H1 (cell line): Measurements from ENCODE around the gene DAPK1. TPM values are rescaled to one million over a fixed set of nuclear protein-coding genes. Genes with fewer than 3 reads are reported as not detected.
A peak's percentile ranks its signal among the peaks of the same experiment; 100 is the strongest.

Experiments
- CTCF ChIA-PET: fragments of 300-600 bp; sonication (Branson Sonifier 250); formaldehyde crosslinking; loops from one replicate; lab custom pipeline; 2021; ENCODE audit not compliant: partially characterized antibody; lab: Charles Lee
- POLR2A ChIA-PET: fragments of 300-600 bp; sonication (Branson Sonifier 250); formaldehyde crosslinking; loops from one replicate; lab custom pipeline; 2021; ENCODE audit warnings: inconsistent platforms; ENCODE audit not compliant: partially characterized antibody; lab: Charles Lee
- DNase-seq, 2 experiments: peaks; one replicate each; pipeline versions ENCODE4 v3.0.0 to v3.0.0-alpha.2; 2010 to 2022; ENCODE audit warnings: low spot score in 2 of 2, low read depth in 1 of 2, mixed read lengths in 1 of 2
- FAIRE-seq: peaks from 2 replicates; lab custom pipeline; 2011; peaks lifted over from hg19 to GRCh38; lab: Jason Lieb, UNC
- H2AFZ ChIP-seq: 2 replicates; pipeline ENCODE4 v1.8.1; 2012; ENCODE audit warnings: low read length, inconsistent platforms
- H2AK5ac ChIP-seq: 2 replicates; pipeline ENCODE4 v1.6.1; 2013; ENCODE audit warnings: low read depth, low read length
- H2BK120ac ChIP-seq: replicated peaks from 2 replicates; pipeline ENCODE3; 2013; ENCODE audit warnings: low read depth, low read length, inconsistent platforms
- H2BK12ac ChIP-seq: 2 replicates; pipeline ENCODE4 v1.6.1; 2013; ENCODE audit warnings: low read depth, low read length
- H2BK15ac ChIP-seq: 2 replicates; pipeline ENCODE4 v1.6.1; 2013; ENCODE audit warnings: low read length
- H2BK20ac ChIP-seq: 2 replicates; pipeline ENCODE4 v1.6.1; 2013; ENCODE audit warnings: low read length
- H2BK5ac ChIP-seq: 2 replicates; pipeline ENCODE4 v1.6.1; 2013; ENCODE audit warnings: low read depth, low read length
- H3K14ac ChIP-seq: 2 replicates; pipeline ENCODE4 v1.6.1; 2013; ENCODE audit warnings: inconsistent platforms; ENCODE audit not compliant: insufficient read length
- H3K18ac ChIP-seq: 2 replicates; pipeline ENCODE4 v1.6.1; 2013; ENCODE audit warnings: low read length; ENCODE audit errors: extremely low read depth
- H3K23ac ChIP-seq: 2 replicates; pipeline ENCODE4 v1.6.1; 2013; ENCODE audit warnings: inconsistent platforms; ENCODE audit not compliant: insufficient read length
- H3K23me2 ChIP-seq: 2 replicates; pipeline ENCODE4 v1.6.1; 2013; ENCODE audit warnings: low read depth, low read length
- H3K27ac ChIP-seq: 2 replicates; pipeline ENCODE4 v1.6.1; 2011; ENCODE audit warnings: low read depth, low read length, inconsistent platforms
- H3K27me3 ChIP-seq, 4 experiments: replicated peaks in 1 of 4; 1 replicate in 1 of 4; 2 replicates in 3 of 4; pipeline versions ENCODE4 v1.6.1 to v1.8.1; 2011 to 2013; ENCODE audit warnings: low read length in 3 of 4, mild to moderate bottlenecking in 3 of 4, inconsistent platforms in 2 of 4, mixed read lengths in 2 of 4, moderate library complexity in 1 of 4; ENCODE audit not compliant: control insufficient read depth in 3 of 4, insufficient read depth in 3 of 4; ENCODE audit errors: extremely low read depth in 1 of 4
- H3K36me3 ChIP-seq, 4 experiments: 2 replicates each; pipeline versions ENCODE4 v1.6.1 to v1.8.1; 2011 to 2013; ENCODE audit warnings: mild to moderate bottlenecking in 4 of 4, low read length in 3 of 4, moderate library complexity in 2 of 4, control low read depth in 1 of 4, inconsistent platforms in 1 of 4; ENCODE audit not compliant: insufficient read depth in 4 of 4, control insufficient read depth in 2 of 4
- H3K4ac ChIP-seq: replicated peaks from 2 replicates; pipeline ENCODE3; 2013; ENCODE audit warnings: low read length, low read depth, mixed read lengths, inconsistent platforms; ENCODE audit not compliant: insufficient read length
- H3K4me1 ChIP-seq, 4 experiments: replicated peaks in 1 of 4; 1 replicate in 1 of 4; 2 replicates in 3 of 4; pipeline versions ENCODE4 v1.6.1 to v1.8.1; 2011 to 2013; ENCODE audit warnings: low read length in 3 of 4, inconsistent platforms in 2 of 4, mixed read lengths in 1 of 4; ENCODE audit not compliant: insufficient read depth in 4 of 4, control insufficient read depth in 3 of 4
- H3K4me2 ChIP-seq, 2 experiments: 2 replicates each; pipeline versions ENCODE4 v1.6.1 to v1.8.1; 2011 to 2013; ENCODE audit warnings: low read depth in 2 of 2, low read length in 2 of 2, control low read depth in 1 of 2, inconsistent platforms in 1 of 2, mild to moderate bottlenecking in 1 of 2; ENCODE audit not compliant: insufficient read depth in 1 of 2
- H3K4me3 ChIP-seq, 4 experiments: fragments of 200-600, 300-600 bp in 1 of 4; sonication (generic), shearing (Covaris generic), sonication (Bioruptor Twin) in 1 of 4; 2 replicates each; pipeline versions ENCODE4 v1.5.1 to v1.8.1; 2011 to 2016; ENCODE audit warnings: low read length in 4 of 4, low read depth in 3 of 4, control low read depth in 2 of 4, inconsistent platforms in 2 of 4, mild to moderate bottlenecking in 2 of 4, mixed read lengths in 1 of 4, moderate library complexity in 1 of 4; ENCODE audit not compliant: insufficient read depth in 2 of 4; ENCODE audit errors: extremely low read depth in 1 of 4
- H3K56ac ChIP-seq: replicated peaks from 2 replicates; pipeline ENCODE3; 2013; ENCODE audit warnings: low read depth, mild to moderate bottlenecking, mixed read lengths, low read length, inconsistent platforms; ENCODE audit not compliant: insufficient read length
- H3K79me1 ChIP-seq: 2 replicates; pipeline ENCODE4 v1.6.1; 2013; ENCODE audit warnings: low read depth, low read length, control low read depth
- H3K79me2 ChIP-seq, 2 experiments: 2 replicates each; pipeline versions ENCODE4 v1.6.1 to v1.8.1; 2012 to 2013; ENCODE audit warnings: low read length in 2 of 2, mild to moderate bottlenecking in 2 of 2, inconsistent platforms in 1 of 2; ENCODE audit not compliant: insufficient read depth in 2 of 2, control insufficient read depth in 1 of 2
- H3K9ac ChIP-seq, 4 experiments: replicated peaks in 1 of 4; 1 replicate in 1 of 4; 2 replicates in 3 of 4; pipeline versions ENCODE4 v1.6.1 to v1.8.1; 2011 to 2013; ENCODE audit warnings: low read depth in 3 of 4, low read length in 3 of 4, control low read depth in 2 of 4, mild to moderate bottlenecking in 2 of 4, moderate library complexity in 2 of 4, inconsistent platforms in 1 of 4; ENCODE audit errors: extremely low read depth in 1 of 4
- H3K9me3 ChIP-seq, 2 experiments: 2 replicates each; pipeline versions ENCODE4 v1.6.1 to v1.8.1; 2012 to 2013; ENCODE audit warnings: mild to moderate bottlenecking in 2 of 2, moderate library complexity in 2 of 2, control low read depth in 1 of 2, inconsistent platforms in 1 of 2, low read depth in 1 of 2, low read length in 1 of 2, mixed read lengths in 1 of 2; ENCODE audit not compliant: insufficient read depth in 2 of 2
- H4K20me1 ChIP-seq, 2 experiments: replicated peaks in 1 of 2; 2 replicates each; pipeline versions ENCODE3 to v1.8.1; 2011 to 2013; ENCODE audit warnings: inconsistent platforms in 2 of 2, low read length in 2 of 2, mild to moderate bottlenecking in 1 of 2; ENCODE audit not compliant: insufficient read depth in 2 of 2, control insufficient read depth in 1 of 2
- H4K5ac ChIP-seq: 2 replicates; pipeline ENCODE4 v1.6.1; 2013; ENCODE audit warnings: low read length, low read depth, mixed read lengths, inconsistent platforms; ENCODE audit not compliant: insufficient read length
- H4K8ac ChIP-seq: 2 replicates; pipeline ENCODE4 v1.8.0; 2013; ENCODE audit warnings: mild to moderate bottlenecking, moderate library complexity, low read length, inconsistent platforms; ENCODE audit not compliant: insufficient read depth; ENCODE audit errors: extremely low read depth
- H4K91ac ChIP-seq: replicated peaks from 2 replicates; pipeline ENCODE3; 2013; ENCODE audit warnings: low read length, mixed read lengths, inconsistent platforms; ENCODE audit not compliant: insufficient read length
- BACH1 ChIP-seq: IDR thresholded peaks from 2 replicates; pipeline ENCODE4 v1.6.1; 2012; ENCODE audit warnings: low read length, improper control_type of control experiment
- JUN ChIP-seq: IDR thresholded peaks from 2 replicates; pipeline ENCODE4 v1.6.1; 2011; ENCODE audit warnings: low read depth, mild to moderate bottlenecking, improper control_type of control experiment, low read length
- RNF2 ChIP-seq: fragments of 200-900, 300-1000 bp; sonication (generic); IDR thresholded peaks from 2 replicates; pipeline ENCODE4 v1.7.1; 2016; ENCODE audit warnings: borderline replicate concordance, low read depth, mild to moderate bottlenecking, antibody characterized with exemption, low read length; ENCODE audit not compliant: poor library complexity, severe bottlenecking; ENCODE audit errors: missing control alignments
- SIX5 ChIP-seq: IDR thresholded peaks from 2 replicates; pipeline ENCODE4 v1.6.1; 2011; ENCODE audit warnings: mild to moderate bottlenecking, low read depth, low read length
- SRF ChIP-seq: IDR thresholded peaks from 2 replicates; pipeline ENCODE4 v1.6.1; 2011; ENCODE audit warnings: mild to moderate bottlenecking, low read depth, low read length, moderate library complexity
- WGBS, 2 experiments: shearing (Covaris generic) in 1 of 2; methylation state at CpG; one replicate each; pipeline versions ENCODE4 v1.1.6 to v1.1.7; 2013 to 2015; ENCODE audit warnings: low lambda C conversion rate in 2 of 2, mixed read lengths in 2 of 2, inconsistent platforms in 1 of 2, low coverage in 1 of 2, missing lambda C conversion rate in 1 of 2; ENCODE audit not compliant: insufficient replicate concordance in 2 of 2, insufficient coverage in 1 of 2, insufficient read length in 1 of 2; ENCODE audit errors: extremely low coverage in 1 of 2, missing lambda C conversion rate in 1 of 2; 5-methylcytosine and 5-hydroxymethylcytosine counted together
- polyA plus RNA-seq, 7 experiments: library from polyadenylated mRNA; depleted of rRNA in 3 of 7; stranded (reverse) in 5 of 7; unstranded in 2 of 7; fragments of >200 nt in 5 of 7; fragments of 200-250 nt in 2 of 7; gene quantifications; 1 replicate in 5 of 7; 2 replicates in 1 of 7; 4 replicates in 1 of 7; pipeline versions ENCODE4 v1.2.1 to v1.2.3, GENCODE V29; 2011 to 2013; ENCODE audit warnings: missing spikeins in 2 of 7, mixed read lengths in 2 of 7
- total RNA-seq: library from RNA; stranded (reverse); fragmentation: NEBNext Ultra II Directional; extraction: Animal tissue kit (Norgen Biotek cat#: 25700); gene quantifications from 2 replicates; pipeline ENCODE4 v1.2.1, GENCODE V29; 2021

Gene DAPK1
- total and polyA plus RNA-seq, 2 of the 8 experiments (the other 6 are each of a cell fraction or from before 2014, with no cell fraction given), result 62.4 to 131 TPM

DNA sequence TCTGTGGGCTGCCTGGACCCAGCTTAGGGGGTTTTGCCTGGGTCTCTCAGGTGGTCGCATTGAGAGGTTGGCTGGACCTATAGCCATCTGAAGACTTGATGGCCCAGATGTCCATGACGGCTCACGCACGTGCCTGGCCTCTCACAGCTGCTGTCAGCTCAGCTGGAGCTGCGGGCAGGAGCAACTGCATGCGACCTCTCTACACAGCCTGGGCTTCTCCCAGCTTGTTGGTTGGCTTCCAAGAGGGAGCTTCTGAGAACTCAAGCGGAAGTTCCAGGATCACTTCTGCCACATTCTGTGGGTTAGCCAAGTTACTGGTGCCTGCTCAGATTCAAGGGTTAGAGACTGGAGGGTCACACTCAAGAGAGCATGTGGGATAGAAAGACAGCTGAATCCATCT lies 99.2 kb downstream of the DAPK1 start:
- FAIRE-seq (no peak), DNase-seq (no peak)
- Histone ChIP-seq H3K23ac (no peak overlapping the region), H4K5ac (no peak overlapping the region), H3K14ac (no peak overlapping the region), H2BK20ac (no peak overlapping the region), H2BK12ac (peak overlapping the region; percentile 30; the same call in 1 of the 2 replicates), H2BK120ac (no peak overlapping the region), H3K4me3 (no peak overlapping the region), H3K18ac (no peak overlapping the region), H2BK15ac (no peak overlapping the region), H3K9me3 (no peaks in the 10 kb centered on the region), H3K4me1 (peaks cover 7 to 22% (median 17%) of the 10 kb centered on the region in 4 experiments), H3K4me2 (no peak overlapping the region), H3K79me2 (peaks cover 0 to 90% of the 10 kb centered on the region in 2 experiments; a peak in 3 of 4 replicates), H3K56ac (no peak overlapping the region), H3K23me2 (no peaks in the 10 kb centered on the region), H3K9ac (no peak overlapping the region), H4K8ac (no peak overlapping the region; the same call in 1 of the 2 replicates), H2AK5ac (no peak overlapping the region), H3K36me3 (no peaks in the 10 kb centered on the region), H3K79me1 (peaks cover 19% of the 10 kb centered on the region), H3K27me3 (no peaks in the 10 kb centered on the region), H3K4ac (no peak overlapping the region), H4K91ac (no peak overlapping the region), H2BK5ac (peak overlapping the region; percentile 4; the same call in 1 of the 2 replicates), H4K20me1 (peaks cover 12 to 29% of the 10 kb centered on the region in 2 experiments), H3K27ac (no peak overlapping the region), H2AFZ (no peak overlapping the region)
- WGBS, 2 experiments, result 96% methylated on average over 7 of the region's 7 CpGs; no CpG with 5 or more reads in 1 of the 2 experiments
- ChIA-PET POLR2A (interaction anchor here (0.5 to 1.9 kb wide), 3 partner anchors 12 to 1335 kb away, joined by 4 to 5 read pairs (median 4); no protein-coding TSS in a partner anchor), CTCF (interaction anchor here (0.5 to 1.5 kb wide), 2 partner anchors 9 to 1540 kb away, joined by 3 to 5 read pairs; no protein-coding TSS in a partner anchor)
- TF ChIP-seq SRF (no peak), BACH1 (no peak), RNF2 (no peak), JUN (no peak), SIX5 (no peak)
